Caki2 (cell line): ENCODE data around the gene CD209. TPM values are rescaled to one million over a fixed set of nuclear protein-coding genes. Genes with fewer than 3 reads are reported as not detected.
A peak's percentile ranks its signal among the peaks of the same experiment; 100 is the strongest.

Experiments used
- DNase-seq: peaks from one replicate; pipeline ENCODE4 v3.0.0-alpha.2; 2015; ENCODE audit warnings: low read depth
- in situ Hi-C: cut with HindIII; loops from 2 replicates; pipeline ENCODE4 v1.10.0; 2016; ENCODE audit warnings: low sequenced_read_pairs, low pct_unique_long_range_greater_than_20kb, mixed read lengths
- total RNA-seq: library from RNA; depleted of rRNA; stranded (reverse); fragments of >200 nt; shearing (Covaris generic); gene quantifications from 2 replicates; pipeline ENCODE4 v1.2.3, GENCODE V29; 2014; ENCODE audit warnings: low replicate concordance

Gene CD209
- total RNA-seq, 1 experiment from 2014 or later = not detected

DNA sequence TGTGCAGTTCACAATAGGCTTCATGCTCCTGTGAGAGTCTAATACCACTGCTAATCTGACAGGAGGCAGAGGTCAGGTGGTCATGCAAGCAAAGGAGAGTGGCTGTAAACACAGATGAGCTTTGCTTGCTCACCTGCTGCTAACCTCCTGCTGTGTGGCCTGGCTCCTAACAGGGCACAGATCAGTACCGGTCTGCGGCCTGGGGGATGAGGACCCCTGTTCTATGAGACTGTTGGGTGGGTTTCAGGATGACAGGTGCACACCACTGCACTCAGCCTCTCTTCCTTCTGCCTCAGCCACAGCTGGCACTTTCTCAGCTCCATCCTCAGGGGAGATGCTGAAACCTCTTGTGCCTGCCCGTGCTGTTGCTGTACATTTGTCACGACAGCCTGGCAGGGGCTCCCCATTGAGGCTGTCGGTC is 25.1 kb downstream of the CD209 start:
- DNase-seq = no peak
- in situ Hi-C loops = no loop called here

DNA sequence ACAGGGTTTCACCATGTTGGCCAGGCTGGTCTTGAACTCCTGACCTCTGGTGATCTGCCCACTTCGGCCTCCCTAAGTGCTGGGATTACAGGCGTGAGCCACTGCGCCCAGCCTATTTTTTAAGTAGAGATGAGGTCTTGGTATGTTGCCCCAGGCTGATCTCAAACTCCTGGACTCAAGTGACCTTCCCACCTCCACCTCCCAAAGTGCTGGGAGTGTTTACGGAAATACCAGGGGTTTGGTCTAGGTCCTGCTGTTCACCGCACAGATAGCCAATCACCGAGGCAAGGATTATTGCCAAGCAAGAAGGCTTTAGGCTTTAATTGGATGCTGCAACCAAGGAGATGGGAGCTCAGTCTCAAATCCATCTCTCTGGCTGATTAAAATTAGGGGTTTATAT is 27.0 kb downstream of the CD209 start:
- DNase-seq = no peak
- in situ Hi-C loops = no loop called here

DNA sequence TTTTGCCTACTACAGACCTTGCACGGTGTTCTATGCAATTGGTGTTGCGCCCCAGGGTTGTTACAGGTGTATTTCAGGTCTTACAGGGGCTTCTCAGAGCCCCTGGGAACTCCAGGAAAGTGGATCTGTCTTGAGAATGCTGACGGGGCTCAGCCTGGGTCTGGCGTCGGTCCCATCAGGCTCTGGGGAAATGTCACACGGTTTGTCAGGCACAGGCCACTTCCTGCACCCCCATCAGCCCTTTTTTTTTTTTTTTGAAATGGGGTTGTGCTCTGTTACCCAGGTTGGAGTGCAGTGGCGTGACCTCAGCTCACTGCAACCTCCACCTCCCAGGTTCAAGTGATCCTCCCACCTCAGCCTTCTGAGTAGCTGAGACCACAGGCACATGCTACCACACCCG is 28.7 kb downstream of the CD209 start:
- no peak for DNase-seq
- in situ Hi-C loops = no loop called here

DNA sequence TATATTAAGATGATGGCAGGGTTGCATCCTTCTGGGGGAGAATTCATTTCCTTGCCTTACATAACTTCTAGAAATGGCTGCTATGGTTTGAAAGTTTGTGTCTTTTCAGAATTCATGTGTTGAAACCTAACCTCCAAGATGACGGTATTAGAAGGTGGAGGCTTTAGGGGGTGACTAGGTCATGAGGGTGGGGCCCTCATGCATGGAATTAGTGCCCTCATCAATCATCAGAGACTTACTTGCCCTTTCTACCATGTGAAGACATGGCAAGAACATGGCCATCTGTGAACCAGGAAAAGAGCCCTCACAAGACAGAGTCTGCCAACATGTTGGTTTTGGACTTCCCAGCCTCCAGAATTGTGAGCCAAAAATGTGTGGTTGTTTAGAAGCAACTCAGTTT is 30.6 kb downstream of the CD209 start:
- DNase-seq = no peak
- in situ Hi-C loops = no loop called here

DNA sequence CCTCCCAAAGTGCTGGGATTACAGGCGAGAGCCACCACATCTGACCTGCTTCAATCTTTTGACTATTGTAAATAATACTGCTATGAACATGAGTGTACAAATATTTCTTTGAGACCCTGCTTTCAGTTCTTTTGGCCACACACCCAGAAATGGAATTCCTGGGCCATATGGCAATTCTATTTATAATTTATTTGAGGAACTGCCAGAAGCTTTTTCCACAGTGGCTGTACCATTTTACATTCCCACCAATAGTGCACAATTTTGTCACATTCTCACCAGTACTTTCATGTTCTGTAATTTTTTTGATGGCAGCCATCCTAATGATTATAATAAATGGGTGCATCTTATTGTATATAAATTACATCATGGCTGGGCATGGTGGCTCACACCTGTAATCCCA is 31.7 kb downstream of the CD209 start:
- in situ Hi-C loops = no loop called here
- no peak for DNase-seq

DNA sequence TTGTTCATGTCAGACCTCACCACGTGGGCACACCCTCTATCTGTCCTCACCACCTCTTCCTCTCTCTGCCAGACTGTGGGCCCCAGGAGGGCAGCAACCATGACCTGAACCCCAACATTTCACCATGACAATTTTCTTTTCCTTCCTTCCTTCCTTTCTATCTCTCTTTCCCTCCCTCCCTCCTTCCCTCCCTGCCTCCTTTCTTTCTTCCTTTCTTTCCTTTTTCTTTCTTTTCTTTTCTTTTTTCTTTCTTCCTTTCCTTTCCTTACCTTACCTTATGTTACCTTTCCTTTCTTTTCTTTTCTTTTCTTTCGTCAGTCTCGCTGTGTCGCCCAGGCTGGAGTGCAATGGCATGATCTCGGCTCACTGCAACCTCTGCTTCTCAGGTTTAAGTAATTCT is 36.7 kb downstream of the CD209 start:
- no peak for DNase-seq
- in situ Hi-C loops = no loop called here

DNA sequence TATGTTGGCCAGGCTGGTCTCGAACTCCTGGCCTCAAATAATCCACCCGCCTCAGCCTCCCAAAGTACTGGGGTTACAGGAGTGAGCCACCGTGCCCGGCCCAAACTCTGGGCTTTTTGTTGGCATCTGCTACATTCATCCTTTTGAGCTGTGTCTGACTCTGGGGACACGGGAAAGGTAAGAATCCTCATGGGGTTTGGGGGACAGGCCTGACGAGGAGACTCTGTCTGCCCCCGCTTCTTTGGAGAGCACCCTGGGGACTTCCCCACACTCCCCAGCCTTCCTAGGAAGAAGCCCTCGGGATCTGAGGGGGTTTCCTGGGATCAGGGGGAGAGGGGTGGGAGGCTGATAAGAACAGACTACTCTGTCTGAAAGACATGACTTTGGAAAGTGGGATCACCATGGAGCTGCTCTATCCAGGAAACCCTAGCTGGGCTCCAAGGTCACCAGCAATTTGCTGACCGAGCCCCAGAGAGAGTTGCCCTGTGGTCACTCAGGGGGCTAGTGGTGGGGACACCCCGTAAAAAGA is 37.3 kb downstream of the CD209 start:
- in situ Hi-C loops = no loop called here

DNA sequence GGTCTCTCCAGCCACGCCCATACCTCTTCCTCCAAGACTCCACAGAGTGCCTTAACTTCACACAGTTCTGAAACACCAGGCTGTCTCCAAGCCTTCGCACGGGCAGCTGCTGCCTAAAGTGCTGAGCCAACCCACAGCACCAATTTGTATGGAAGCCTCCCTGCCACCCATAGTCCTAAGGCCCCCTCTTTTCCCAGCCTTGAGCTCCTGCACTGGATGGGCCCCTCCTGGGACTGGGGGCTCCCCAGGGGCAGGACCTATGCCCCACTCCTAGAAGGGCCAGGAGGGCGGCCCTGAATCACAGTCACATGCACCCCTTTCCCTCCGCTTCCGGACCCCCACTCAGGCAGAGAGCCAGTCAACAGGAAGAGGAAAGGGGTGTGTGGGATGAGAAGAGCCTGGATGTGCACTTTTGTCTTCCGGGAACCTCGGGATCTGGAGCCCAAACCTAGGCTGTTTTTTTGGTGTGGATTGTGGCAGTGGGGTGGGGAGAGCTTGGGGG is 40.3 kb downstream of the CD209 start:
- in situ Hi-C loops = no loop called here
- DNase-seq = no peak

More for the DNA sequence above, 37.3 kb downstream of the CD209 start:
- DNase-seq = no peak

DNA sequence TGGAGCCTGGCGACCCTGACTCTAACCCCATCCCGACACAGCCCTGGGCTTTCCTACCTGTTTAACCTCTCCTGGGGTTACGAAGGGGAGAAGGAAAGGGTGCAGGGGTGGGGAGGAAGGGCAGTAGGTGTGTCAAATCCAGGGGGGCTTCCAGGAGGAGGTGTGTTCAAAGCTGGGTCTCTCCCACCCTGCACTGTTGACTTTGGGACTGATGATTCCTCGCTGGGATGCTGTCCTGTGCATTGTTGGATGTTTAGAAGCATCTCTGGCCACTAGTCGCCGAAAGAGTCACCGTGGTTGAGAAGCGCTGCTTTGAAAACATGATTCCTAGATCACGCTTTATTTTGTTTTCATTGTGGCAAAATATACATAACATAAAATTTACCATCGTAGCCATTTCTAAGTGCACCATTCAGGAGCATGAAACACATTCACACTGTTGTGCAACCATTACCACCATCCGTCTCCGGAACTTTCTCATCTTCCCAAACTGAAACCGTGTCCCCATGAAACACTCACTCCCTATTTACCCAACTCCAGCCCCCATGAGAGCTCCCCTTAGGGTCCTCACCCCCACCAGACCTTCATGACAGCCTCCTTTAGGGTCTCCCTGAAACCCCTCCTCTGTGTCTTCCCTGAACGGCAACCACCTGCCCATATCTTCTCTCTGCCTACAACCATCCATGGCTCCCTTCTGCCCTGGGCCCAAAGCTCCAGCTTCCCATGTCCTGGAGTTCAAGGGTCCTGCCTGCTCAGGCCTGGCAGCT is 41.0 kb downstream of the CD209 start:
- DNase-seq = no peak
- in situ Hi-C loops = no loop called here

DNA sequence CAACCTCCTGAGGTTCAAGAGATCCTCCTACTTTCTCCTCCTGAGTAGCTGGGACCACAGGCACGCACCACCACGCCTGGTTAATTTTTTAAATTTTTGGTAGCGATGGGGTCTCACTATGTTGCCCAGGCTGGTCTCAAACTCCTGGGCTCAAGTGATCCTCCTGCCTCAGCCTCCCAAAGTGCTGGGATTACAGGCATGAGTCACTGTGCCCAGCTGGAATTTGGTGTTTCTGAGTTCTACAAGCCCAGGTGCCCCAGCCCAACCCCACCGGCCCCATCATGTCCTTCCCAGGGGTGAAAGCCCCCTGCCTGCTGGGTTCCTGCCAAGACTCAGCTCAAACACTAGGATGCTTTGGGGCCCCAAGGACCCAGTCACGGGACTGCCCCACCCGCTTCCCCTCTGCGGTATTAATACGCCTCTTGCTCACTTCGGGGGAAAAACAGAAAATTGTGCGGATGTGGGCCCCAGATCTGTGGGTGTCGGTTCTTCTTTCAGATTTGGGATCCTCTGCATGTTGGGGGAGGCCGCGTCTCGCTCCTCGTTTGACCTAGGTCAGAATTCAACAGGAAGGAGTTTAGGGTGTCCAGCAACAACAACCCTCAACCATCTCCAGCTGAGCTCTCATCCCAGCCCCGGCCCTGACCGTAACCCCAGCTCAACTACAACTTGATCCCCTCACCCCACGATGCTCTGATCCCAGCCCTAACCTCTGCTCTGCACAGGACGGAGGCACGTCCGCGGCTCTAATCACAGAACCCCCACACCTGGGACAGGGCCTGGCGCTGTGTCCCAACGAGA is 41.7 kb downstream of the CD209 start:
- no peak for DNase-seq
- in situ Hi-C loops = no loop called here

DNA sequence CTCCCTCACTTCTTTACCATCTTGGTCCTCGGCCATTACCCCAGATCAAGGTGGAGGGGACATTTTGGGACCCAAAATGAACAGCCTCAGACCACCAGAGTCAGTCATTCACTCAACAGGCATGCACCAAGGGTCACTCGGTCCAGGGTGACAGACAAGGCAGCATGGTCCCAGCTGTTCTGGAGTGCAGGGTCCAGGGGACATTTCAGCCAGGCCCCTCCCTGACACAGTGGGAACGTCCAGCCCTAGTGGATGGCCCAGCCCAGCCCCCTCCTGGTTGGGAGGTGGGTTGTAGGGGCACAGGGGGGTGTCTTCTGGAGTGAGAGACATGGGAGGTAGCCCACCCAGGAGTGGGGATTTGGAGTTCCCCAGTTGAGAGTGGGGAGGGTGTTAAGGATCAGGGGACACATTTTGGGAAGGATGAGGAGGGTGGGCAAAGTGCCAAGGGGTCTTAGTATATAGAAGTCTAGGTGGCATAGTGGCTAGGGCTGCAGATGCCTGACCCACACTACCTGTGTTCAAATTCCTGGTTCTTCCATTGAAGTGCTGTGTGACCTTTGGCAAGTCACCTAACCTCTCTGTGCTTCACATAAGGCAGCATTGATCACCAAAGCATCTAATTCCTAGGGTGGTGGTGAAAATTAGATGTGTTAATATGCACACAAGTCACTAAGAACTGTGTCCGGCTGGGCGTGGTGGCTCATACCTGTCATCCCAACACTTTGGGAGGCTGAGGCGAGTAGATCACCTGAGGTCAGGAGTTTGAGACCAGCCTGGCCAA is 42.9 kb downstream of the CD209 start:
- no peak for DNase-seq
- in situ Hi-C loops = no loop called here

DNA sequence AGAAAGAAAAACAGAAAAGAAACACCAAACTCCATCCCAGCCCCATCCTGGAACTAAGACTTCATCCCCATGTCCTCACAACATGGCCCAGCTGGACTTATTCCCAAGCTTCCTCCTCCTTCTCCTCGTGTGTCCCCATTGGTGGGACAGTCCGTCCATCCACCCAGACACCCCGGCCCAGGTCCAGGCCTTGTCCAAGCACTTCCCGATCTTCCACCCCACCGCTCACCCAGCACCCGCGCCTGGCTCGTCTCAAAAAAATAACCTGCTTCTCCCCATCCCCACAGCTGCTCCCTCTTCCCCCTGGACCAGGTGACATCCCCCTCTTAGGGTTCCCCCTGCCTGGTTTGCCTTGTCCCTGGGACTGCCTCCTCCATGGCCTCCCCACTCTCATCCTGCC is 44.0 kb downstream of the CD209 start:
- DNase-seq = no peak
- in situ Hi-C loops = no loop called here

DNA sequence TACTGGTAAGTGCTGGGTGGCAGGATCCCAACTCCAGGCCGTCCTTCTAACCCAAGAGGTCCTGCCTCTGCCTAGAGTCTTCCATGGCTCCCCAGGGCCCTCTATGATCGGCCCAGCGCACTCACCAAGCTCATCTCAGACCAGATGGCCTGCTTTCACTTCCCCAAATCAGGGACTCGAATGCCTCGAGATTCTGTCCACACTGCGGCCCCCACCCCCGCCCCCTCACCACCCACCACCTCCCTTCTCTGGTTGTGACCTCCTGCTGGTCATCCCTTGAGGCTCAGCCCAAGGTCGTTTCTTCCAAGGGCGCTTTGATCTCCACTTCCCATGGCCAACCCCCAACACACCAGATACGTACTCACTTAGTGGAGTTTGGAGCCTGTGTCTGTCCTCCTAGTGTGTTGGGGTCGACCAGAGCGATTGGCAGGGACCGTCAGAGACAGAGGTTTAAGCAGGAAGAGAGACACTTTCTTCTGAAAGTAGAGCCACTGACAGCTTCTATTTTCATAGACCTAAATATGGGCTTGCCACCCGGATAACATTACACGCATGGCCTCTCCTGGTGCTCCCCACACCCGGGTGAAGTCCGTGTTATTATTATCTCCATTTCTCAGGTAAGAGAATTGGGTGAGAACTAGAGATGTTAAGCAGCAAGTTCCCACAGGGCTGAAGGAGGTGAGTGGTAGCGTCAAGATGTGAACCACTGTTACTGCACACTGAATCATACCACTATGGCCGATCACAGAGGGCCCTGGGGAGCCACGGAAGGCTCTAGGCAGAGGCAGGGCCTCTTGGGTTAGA is 45.5 kb downstream of the CD209 start, which contains the start of gene FCER2:
Gene FCER2 (minus strand): TSS at position 478 of the 804 bp plus-strand sequence. CDS start 2,371 bp downstream, outside the sequence.
- in situ Hi-C loops = no loop called here
- DNase-seq = no peak

DNA sequence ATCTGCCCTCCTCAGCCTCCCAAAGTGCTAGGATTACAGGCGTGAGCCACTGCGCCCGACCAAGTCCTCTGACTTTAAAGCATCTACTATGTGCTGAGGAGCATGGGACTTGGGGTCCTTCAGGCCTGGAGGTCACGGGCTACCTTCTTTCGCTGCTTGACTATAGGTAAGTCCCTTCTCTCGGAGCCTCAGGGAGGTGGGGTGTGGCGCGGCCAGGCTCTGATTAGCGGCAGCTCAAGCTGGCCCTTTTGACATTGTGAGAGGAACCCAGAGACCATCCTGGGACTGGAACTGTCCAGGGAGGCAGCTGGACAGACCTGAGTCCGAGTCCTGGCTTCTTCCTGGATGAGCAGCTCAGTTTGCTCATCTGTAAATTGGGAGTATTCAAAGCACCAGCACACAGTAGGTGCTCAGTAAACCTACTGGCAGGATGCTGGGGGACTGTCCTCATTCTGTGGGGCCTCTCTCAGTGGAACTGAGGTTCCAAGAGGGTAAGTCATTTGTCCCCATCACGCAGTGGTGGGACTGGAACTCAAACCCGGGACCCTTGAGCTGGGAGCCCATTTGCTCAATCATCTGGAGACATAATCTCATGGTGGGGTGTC is 46.2 kb downstream of the CD209 start:
- DNase-seq = no peak
- in situ Hi-C loops = no loop called here

DNA sequence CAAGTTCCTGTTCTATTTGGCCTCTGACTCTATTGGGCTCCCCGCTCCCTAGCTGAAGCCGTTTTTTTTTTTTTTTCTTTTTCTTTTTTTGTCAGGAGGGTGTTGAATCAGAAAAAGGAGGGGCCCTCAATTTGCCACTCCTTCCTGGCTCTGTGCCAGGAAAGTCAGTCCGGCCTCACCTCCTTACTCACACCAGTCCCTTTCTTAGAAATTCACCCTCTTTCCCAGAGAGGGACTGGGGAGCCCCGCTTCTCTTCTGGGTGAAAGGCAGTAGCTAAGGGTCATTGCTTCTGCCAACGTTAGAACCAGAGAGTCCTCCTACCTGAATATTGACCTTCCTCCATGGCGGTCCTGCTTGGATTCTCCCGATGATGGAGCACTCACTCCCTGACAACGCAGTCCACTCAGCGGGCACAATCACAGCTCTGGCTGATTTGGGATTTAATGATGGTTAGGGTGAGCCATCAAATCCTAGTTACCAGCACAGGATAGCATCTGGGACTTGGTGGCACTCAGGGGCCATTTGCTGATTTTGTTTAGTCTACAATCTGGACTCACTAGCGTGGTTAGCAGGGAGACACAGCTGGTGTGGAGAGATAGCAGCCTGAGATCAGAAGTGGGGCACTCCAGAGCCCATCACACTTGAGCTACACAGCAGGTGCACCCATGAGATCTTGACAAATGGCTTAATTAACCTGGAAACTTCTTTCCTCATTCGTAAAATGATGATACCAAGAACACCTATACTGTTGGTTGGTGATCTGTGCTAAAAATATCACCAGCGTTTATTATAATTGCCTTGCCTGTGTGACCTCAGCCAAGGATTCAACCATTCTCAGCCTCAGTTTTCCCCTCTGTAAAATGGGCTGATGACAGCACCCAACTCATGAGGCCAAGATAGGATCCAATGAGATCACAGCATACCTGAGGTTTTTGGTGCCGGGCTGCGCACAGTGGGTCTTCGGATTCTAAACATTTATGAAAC is 47.6 kb downstream of the CD209 start:
- in situ Hi-C loops = no loop called here
- peak; percentile 8 for DNase-seq

DNA sequence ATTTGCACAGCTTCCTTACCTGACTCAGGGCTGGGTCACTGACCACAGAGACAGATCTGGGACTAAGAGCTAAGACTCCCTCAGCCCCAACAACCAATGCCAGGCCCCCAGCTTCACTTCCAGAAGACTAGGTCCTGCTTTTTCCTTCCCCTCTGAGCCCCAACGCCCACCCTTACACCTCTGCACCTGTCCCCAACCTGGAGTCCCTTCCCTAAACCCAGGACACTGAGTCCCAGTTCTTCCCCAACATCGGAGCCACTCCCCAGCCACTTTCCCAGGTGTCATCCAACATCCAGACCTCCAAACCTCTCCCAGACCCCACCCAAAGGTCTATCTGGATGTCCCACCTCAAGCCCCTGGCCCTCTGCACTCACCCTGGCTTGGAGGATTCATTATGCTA is 48.3 kb downstream of the CD209 start:
- DNase-seq = no peak
- in situ Hi-C loops = no loop called here
